Tibial artery (tissue), 4 donors: ENCODE measurements around the gene SPTBN4.

Experiments used
- DNase-seq, 2 donors: peaks; one replicate each; pipeline ENCODE4 v3.0.0-alpha.2; 2019
- H3K27ac ChIP-seq, 2 donors: fragments of 200-600 bp; sonication (generic) in 1 of 2; 1 replicate in 1 of 2; 2 replicates in 1 of 2; pipeline ENCODE4 v1.5.1; 2018 to 2019; ENCODE audit warnings: mild to moderate bottlenecking in 1 of 2
- H3K27me3 ChIP-seq, 2 donors: fragments of 200-600 bp; sonication (generic) in 1 of 2; one replicate each; pipeline versions ENCODE4 v1.5.1 to v1.6.0; 2016 to 2019
- H3K36me3 ChIP-seq, 3 donors: fragments of 200-600 bp; sonication (generic) in 2 of 3; one replicate each; pipeline ENCODE4 v1.5.1; 2016 to 2019; ENCODE audit warnings: mild to moderate bottlenecking in 2 of 3
- H3K4me1 ChIP-seq, 4 donors: fragments of 200-600 bp; sonication (generic) in 2 of 4; 1 replicate in 3 of 4; 2 replicates in 1 of 4; pipeline ENCODE4 v1.5.1; 2016 to 2019
- H3K4me3 ChIP-seq, 2 donors: fragments of 200-600 bp; sonication (generic) in 1 of 2; 1 replicate in 1 of 2; 2 replicates in 1 of 2; pipeline ENCODE4 v1.5.1; 2018 to 2019; ENCODE audit warnings: mild to moderate bottlenecking in 2 of 2
- H3K9me3 ChIP-seq, 3 donors: fragments of 200-600 bp; sonication (generic) in 1 of 3; one replicate each; pipeline ENCODE4 v1.5.1; 2016 to 2019
- CTCF ChIP-seq, 2 experiments: fragments of 200-600 bp in 1 of 2; fragments of 450-650 bp in 1 of 2; IDR thresholded peaks; one replicate each; pipeline ENCODE4 v1.5.1; 2017 to 2019; ENCODE audit warnings: antibody characterized with exemption in 2 of 2, mild to moderate bottlenecking in 1 of 2, moderate library complexity in 1 of 2
- intact Hi-C: fragments of 100-400 bp; cut with DNase I; formaldehyde crosslinking; loops from one replicate; pipeline ENCODE4 v1.15.0; 2023; ENCODE audit warnings: low total_unique reads

Gene SPTBN4

DNA sequence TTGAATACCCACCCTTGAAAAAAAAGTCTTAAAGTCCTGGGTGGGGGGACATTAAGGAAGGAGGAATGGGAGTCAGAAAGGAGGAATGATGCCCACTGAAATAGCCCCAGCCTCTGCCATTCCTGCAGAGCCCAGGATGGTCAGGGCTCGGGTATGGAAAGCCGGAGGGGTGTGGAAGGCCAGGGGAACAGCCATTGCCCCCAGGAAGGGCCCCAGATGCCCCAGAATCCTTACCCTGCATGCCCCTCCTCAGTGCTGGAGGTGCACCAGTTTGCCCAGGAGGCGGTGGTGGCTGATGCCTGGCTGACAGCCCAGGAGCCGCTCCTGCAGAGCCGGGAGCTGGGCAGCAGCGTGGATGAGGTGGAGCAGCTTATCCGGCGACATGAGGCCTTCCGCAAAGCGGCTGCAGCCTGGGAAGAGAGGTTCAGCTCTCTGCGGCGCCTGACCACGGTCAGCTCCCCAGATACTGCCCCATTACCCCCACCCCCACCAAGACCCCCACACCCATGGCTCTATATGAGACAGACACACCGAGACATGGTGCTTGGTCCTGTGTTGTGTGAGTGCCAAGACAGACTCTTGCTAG, 99.2 kb downstream of the SPTBN4 start:
- H3K9me3 ChIP-seq, result no peaks in the 10 kb centered on the region
- H3K4me3 ChIP-seq, result no peak overlapping the region
- H3K27ac ChIP-seq, result no peak overlapping the region
- intact Hi-C loops, result no loop called here
- H3K36me3 ChIP-seq, result no peaks in the 10 kb centered on the region
- TF ChIP-seq CTCF (IDR thresholded peaks at IDR 0.05), result no peak
- peaks cover 0 to 28% (median 17%) of the 10 kb centered on the region in 4 donors for H3K4me1 ChIP-seq
- H3K27me3 ChIP-seq, result peaks cover 0 to 57% of the 10 kb centered on the region in 2 donors
- no peak for DNase-seq

DNA sequence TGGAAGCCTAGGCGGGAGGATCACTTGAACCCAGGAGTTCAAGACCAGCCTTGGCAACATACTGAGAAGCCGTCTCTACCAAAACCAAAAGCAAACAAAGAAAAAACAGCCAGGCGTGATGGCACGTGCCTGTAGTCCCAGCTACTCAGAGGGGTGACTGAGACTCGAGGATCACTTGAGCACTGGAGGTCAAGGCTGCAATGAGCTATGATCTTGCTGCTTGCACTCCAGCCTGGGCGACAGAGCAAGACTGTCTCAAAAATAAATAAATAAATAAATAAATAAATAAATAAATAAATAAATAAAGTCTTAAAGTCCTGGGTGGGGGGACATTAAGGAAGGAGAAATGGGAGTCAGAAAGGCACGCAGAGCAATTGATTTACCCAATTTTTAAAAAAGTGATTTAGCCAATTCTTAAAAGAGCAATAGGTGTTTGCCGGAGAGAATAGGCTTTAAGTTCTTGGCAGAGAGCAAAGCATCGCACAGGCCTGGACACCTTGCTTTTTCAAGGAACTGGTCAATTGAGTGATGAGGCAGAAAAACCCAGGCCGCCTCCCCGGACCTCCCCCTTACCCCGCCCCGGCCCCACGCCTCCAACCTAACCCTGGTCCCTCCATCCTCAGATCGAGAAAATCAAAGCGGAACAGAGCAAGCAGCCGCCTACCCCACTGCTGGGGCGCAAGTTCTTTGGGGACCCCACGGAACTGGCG, 100.4 kb downstream of the SPTBN4 start:
- Histone ChIP-seq H3K9me3 (no peaks in the 10 kb centered on the region), H3K27ac (no peak overlapping the region), H3K36me3 (no peaks in the 10 kb centered on the region), H3K27me3 (peaks cover 0 to 45% of the 10 kb centered on the region in 2 donors), H3K4me1 (peaks cover 0 to 31% (median 17%) of the 10 kb centered on the region in 4 donors), H3K4me3 (peak overlapping the region in 1 of 2 donors; percentile 38)
- no peak for DNase-seq
- intact Hi-C loops, result no loop called here
- TF ChIP-seq CTCF (IDR thresholded peaks at IDR 0.05), result no peak

GRCh38 chr19:40567750-40568494, 101.1 kb downstream of the SPTBN4 start:
- intact Hi-C loops, result no loop called here
- Histone ChIP-seq H3K27ac (no peak overlapping the region), H3K9me3 (no peaks in the 10 kb centered on the region), H3K27me3 (peaks cover 0 to 44% of the 10 kb centered on the region in 2 donors), H3K4me3 (peak overlapping the region in 1 of 2 donors; percentile 38), H3K36me3 (no peaks in the 10 kb centered on the region), H3K4me1 (peaks cover 0 to 31% (median 17%) of the 10 kb centered on the region in 4 donors)
- no peak for TF ChIP-seq CTCF (IDR thresholded peaks at IDR 0.05)
- no peak for DNase-seq

- peak overlapping the region; percentile 52 to 69 for H3K27ac ChIP-seq
- peaks cover 0 to 31% of the 10 kb centered on the region in 2 donors for H3K27me3 ChIP-seq
- H3K9me3 ChIP-seq, result no peaks in the 10 kb centered on the region
- TF ChIP-seq CTCF (IDR thresholded peaks at IDR 0.05), result peak; percentile 29 to 30
- peak; percentile 99 for DNase-seq
- intact Hi-C loops, result no loop called here
- H3K36me3 ChIP-seq, result no peaks in the 10 kb centered on the region
- H3K4me1 ChIP-seq, result peaks cover 0 to 31% (median 17%) of the 10 kb centered on the region in 4 donors
- peak overlapping the region; percentile 44 to 45 for H3K4me3 ChIP-seq
These were observed 103.7 kb downstream of the SPTBN4 start for GRCh38 chr19:40570313-40571004.

DNA sequence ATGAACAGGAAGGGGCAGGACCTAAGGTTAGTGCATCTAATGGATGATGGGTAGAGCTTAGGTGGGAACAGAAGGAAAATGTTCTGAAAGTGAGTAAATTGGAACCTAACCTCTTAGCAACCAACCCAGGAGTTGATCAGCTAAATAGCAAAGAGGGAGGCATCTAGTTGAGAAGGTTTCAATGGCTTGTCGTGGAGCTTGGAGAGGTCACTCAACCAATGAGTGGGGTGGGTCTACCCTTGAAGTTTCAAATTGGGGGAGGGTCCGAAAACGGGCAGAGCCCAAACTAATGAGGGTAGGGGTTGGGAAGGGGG, 104.2 kb downstream of the SPTBN4 start:
- peaks cover 0 to 32% (median 18%) of the 10 kb centered on the region in 4 donors for H3K4me1 ChIP-seq
- peak overlapping the region in 1 of 2 donors; percentile 45 for H3K4me3 ChIP-seq
- DNase-seq, result no peak
- peak in 1 of 2 experiments; percentile 2 for TF ChIP-seq CTCF (IDR thresholded peaks at IDR 0.05)
- no peaks in the 10 kb centered on the region for H3K9me3 ChIP-seq
- H3K27me3 ChIP-seq, result peaks cover 0 to 26% of the 10 kb centered on the region in 2 donors
- peak overlapping the region; percentile 49 to 52 for H3K27ac ChIP-seq
- H3K36me3 ChIP-seq, result no peaks in the 10 kb centered on the region
- intact Hi-C loops, result no loop called here
